Measurements from ENCODE around the gene ABCB8. TPM values are rescaled to one million over a fixed set of nuclear protein-coding genes. Genes with fewer than 3 reads are reported as not detected.
A peak's percentile ranks its signal among the peaks of the same experiment; 100 is the strongest.

The ABCB8 gene
- total and polyA plus RNA-seq, 9 of the 15 experiments (the other 6 are each of a cell fraction or from before 2014, with no cell fraction given): 7.6 to 106 (median 36.3) TPM

DNA sequence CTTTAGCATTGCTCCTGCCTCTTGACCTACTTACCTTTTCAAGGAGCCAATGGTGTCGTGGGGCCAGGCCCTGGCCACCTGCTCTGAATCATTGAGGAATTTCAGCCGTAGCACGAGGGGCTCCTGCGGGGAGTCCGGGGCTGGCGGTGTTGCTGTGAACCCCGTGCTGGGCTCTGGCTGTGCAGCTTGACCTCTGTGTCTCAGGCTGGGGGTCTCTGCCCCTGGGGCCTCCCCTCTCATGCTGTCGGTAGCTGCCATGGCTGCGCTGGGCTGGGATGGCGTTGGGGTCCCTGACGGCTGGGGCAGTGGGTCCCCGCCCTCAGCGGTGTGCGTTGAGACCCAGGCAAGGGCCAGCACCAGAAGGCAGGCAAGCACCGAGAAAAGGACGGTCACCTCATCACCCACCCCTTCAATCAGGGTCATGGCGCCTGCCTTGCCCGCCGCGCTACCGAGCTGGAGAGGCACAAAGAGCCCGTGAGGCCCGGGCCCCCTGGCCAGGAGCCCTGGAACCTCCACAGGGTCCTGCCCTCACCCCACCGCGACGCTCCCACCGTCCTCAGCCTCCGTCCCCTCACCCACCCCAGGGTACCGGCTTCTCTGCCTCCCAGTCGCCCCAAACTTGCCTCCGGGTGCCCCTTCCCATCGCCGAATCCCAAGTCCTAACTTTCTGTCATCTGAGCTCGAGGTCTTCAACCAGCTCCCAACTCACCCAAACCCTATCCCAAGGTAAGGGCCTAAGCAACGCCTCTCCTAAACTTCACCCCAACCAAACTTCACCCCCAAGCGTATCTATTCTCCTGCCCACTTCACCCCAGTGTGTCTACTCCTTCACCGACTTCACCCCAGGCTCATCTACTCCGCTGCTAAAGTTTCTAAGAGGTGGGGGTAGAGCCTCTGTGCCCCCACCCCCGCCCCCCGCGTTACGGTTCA, 54.2 kb downstream of the ABCB8 start (continued):
- no peak for TF ChIP-seq BACH1 (tag; IDR thresholded peaks at IDR 0.05)
- no peak for TF ChIP-seq ERF (CRISPR knock-in tag; IDR thresholded peaks at IDR 0.05)
- TF ChIP-seq ZNF274 (IDR thresholded peaks at IDR 0.05; ENCODE audit: borderline replicate concordance, low read depth, low read length): no peak
- TF ChIP-seq PHTF2 (CRISPR knock-in tag; IDR thresholded peaks at IDR 0.05): no peak
- TF ChIP-seq ZNF143 (CRISPR knock-in tag; IDR thresholded peaks at IDR 0.05): no peak
- TF ChIP-seq, protein P1, sequence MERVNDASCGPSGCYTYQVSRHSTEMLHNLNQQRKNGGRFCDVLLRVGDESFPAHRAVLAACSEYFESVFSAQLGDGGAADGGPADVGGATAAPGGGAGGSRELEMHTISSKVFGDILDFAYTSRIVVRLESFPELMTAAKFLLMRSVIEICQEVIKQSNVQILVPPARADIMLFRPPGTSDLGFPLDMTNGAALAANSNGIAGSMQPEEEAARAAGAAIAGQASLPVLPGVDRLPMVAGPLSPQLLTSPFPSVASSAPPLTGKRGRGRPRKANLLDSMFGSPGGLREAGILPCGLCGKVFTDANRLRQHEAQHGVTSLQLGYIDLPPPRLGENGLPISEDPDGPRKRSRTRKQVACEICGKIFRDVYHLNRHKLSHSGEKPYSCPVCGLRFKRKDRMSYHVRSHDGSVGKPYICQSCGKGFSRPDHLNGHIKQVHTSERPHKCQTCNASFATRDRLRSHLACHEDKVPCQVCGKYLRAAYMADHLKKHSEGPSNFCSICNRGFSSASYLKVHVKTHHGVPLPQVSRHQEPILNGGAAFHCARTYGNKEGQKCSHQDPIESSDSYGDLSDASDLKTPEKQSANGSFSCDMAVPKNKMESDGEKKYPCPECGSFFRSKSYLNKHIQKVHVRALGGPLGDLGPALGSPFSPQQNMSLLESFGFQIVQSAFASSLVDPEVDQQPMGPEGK (CRISPR knock-in tag; IDR thresholded peaks at IDR 0.05; ENCODE audit: borderline replicate concordance): no peak
- TF ChIP-seq TEAD2 (tag; IDR thresholded peaks at IDR 0.05): no peak
- TF ChIP-seq, protein P2, sequence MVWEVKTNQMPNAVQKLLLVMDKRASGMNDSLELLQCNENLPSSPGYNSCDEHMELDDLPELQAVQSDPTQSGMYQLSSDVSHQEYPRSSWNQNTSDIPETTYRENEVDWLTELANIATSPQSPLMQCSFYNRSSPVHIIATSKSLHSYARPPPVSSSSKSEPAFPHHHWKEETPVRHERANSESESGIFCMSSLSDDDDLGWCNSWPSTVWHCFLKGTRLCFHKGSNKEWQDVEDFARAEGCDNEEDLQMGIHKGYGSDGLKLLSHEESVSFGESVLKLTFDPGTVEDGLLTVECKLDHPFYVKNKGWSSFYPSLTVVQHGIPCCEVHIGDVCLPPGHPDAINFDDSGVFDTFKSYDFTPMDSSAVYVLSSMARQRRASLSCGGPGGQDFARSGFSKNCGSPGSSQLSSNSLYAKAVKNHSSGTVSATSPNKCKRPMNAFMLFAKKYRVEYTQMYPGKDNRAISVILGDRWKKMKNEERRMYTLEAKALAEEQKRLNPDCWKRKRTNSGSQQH (CRISPR knock-in tag; IDR thresholded peaks at IDR 0.05): 0 out of 2 replicates have a peak, but pooled peaks have one; percentile 8
- TF ChIP-seq, protein P3, sequence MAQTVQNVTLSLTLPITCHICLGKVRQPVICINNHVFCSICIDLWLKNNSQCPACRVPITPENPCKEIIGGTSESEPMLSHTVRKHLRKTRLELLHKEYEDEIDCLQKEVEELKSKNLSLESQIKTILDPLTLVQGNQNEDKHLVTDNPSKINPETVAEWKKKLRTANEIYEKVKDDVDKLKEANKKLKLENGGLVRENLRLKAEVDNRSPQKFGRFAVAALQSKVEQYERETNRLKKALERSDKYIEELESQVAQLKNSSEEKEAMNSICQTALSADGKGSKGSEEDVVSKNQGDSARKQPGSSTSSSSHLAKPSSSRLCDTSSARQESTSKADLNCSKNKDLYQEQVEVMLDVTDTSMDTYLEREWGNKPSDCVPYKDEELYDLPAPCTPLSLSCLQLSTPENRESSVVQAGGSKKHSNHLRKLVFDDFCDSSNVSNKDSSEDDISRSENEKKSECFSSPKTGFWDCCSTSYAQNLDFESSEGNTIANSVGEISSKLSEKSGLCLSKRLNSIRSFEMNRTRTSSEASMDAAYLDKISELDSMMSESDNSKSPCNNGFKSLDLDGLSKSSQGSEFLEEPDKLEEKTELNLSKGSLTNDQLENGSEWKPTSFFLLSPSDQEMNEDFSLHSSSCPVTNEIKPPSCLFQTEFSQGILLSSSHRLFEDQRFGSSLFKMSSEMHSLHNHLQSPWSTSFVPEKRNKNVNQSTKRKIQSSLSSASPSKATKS (CRISPR knock-in tag; IDR thresholded peaks at IDR 0.05): no peak
- TF ChIP-seq, protein P4, sequence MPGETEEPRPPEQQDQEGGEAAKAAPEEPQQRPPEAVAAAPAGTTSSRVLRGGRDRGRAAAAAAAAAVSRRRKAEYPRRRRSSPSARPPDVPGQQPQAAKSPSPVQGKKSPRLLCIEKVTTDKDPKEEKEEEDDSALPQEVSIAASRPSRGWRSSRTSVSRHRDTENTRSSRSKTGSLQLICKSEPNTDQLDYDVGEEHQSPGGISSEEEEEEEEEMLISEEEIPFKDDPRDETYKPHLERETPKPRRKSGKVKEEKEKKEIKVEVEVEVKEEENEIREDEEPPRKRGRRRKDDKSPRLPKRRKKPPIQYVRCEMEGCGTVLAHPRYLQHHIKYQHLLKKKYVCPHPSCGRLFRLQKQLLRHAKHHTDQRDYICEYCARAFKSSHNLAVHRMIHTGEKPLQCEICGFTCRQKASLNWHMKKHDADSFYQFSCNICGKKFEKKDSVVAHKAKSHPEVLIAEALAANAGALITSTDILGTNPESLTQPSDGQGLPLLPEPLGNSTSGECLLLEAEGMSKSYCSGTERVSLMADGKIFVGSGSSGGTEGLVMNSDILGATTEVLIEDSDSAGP (CRISPR knock-in tag; IDR thresholded peaks at IDR 0.05): no peak
- TF ChIP-seq EP300 (IDR thresholded peaks at IDR 0.05; ENCODE audit: low read length): no peak
- TF ChIP-seq, protein P5, sequence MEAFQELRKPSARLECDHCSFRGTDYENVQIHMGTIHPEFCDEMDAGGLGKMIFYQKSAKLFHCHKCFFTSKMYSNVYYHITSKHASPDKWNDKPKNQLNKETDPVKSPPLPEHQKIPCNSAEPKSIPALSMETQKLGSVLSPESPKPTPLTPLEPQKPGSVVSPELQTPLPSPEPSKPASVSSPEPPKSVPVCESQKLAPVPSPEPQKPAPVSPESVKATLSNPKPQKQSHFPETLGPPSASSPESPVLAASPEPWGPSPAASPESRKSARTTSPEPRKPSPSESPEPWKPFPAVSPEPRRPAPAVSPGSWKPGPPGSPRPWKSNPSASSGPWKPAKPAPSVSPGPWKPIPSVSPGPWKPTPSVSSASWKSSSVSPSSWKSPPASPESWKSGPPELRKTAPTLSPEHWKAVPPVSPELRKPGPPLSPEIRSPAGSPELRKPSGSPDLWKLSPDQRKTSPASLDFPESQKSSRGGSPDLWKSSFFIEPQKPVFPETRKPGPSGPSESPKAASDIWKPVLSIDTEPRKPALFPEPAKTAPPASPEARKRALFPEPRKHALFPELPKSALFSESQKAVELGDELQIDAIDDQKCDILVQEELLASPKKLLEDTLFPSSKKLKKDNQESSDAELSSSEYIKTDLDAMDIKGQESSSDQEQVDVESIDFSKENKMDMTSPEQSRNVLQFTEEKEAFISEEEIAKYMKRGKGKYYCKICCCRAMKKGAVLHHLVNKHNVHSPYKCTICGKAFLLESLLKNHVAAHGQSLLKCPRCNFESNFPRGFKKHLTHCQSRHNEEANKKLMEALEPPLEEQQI (IDR thresholded peaks at IDR 0.05): no peak

Measured in K562 (cell line).